Keratinocyte (primary cell): ENCODE results near the gene DUSP22. TPM values are rescaled to one million over a fixed set of nuclear protein-coding genes. Genes with fewer than 3 reads are reported as not detected.

Source experiments
- DNase-seq: peaks from one replicate; pipeline ENCODE4 v3.0.0-alpha.2; 2011; ENCODE audit warnings: low read depth, missing footprints, low spot score
- FAIRE-seq: peaks from 2 replicates; lab custom pipeline; 2011; peaks lifted over from hg19 to GRCh38; lab: Jason Lieb, UNC
- H2AFZ ChIP-seq: 2 replicates; pipeline ENCODE4 v1.6.0; 2012; ENCODE audit warnings: low read length, control low read depth, inconsistent platforms; ENCODE audit not compliant: control insufficient read depth
- H3K27ac ChIP-seq: 2 replicates; pipeline ENCODE4 v1.5.1; 2011; ENCODE audit warnings: low read length; ENCODE audit not compliant: control insufficient read depth, insufficient read depth
- H3K27me3 ChIP-seq: 3 replicates; pipeline ENCODE4 v1.6.0; 2011; ENCODE audit warnings: low read length; ENCODE audit not compliant: control insufficient read depth, insufficient read depth; ENCODE audit errors: extremely low read depth
- H3K36me3 ChIP-seq, 2 experiments: 2 replicates in 1 of 2; 3 replicates in 1 of 2; pipeline ENCODE4 v1.5.1; 2011; ENCODE audit warnings: low read length in 2 of 2, mild to moderate bottlenecking in 1 of 2; ENCODE audit not compliant: control insufficient read depth in 2 of 2, insufficient read depth in 2 of 2; ENCODE audit errors: extremely low read depth in 1 of 2
- H3K4me1 ChIP-seq: 3 replicates; pipeline ENCODE4 v1.5.1; 2011; ENCODE audit warnings: low read length; ENCODE audit not compliant: control insufficient read depth, insufficient read depth; ENCODE audit errors: extremely low read depth
- H3K4me2 ChIP-seq: 3 replicates; pipeline ENCODE4 v1.6.0; 2011; ENCODE audit warnings: low read depth, low read length; ENCODE audit not compliant: control insufficient read depth, insufficient read depth; ENCODE audit errors: extremely low read depth
- H3K4me3 ChIP-seq, 3 experiments: fragments of 200-600 bp in 1 of 3; sonication (generic) in 1 of 3; 2 replicates in 2 of 3; 3 replicates in 1 of 3; pipeline ENCODE4 v1.5.1; 2011 to 2016; ENCODE audit warnings: low read length in 3 of 3, mild to moderate bottlenecking in 3 of 3, control low read depth in 2 of 3, inconsistent platforms in 1 of 3, low read depth in 1 of 3, mixed read lengths in 1 of 3, mixed run types in 1 of 3, moderate library complexity in 1 of 3; ENCODE audit not compliant: control insufficient read depth in 2 of 3, insufficient read depth in 2 of 3; ENCODE audit errors: extremely low read depth in 1 of 3
- H3K79me2 ChIP-seq: 2 replicates; pipeline ENCODE4 v1.6.0; 2012; ENCODE audit warnings: low read length; ENCODE audit not compliant: control insufficient read depth, insufficient read depth
- H3K9ac ChIP-seq: 3 replicates; pipeline ENCODE4 v1.6.0; 2011; ENCODE audit warnings: low read length; ENCODE audit not compliant: control insufficient read depth, insufficient read depth; ENCODE audit errors: extremely low read depth
- H3K9me1 ChIP-seq: 3 replicates; pipeline ENCODE4 v1.6.0; 2011; ENCODE audit warnings: low read length; ENCODE audit not compliant: control insufficient read depth, insufficient read depth; ENCODE audit errors: extremely low read depth
- H3K9me3 ChIP-seq: 2 replicates; pipeline ENCODE4 v1.5.1; 2012; ENCODE audit warnings: low read depth, low read length; ENCODE audit not compliant: control insufficient read depth
- H4K20me1 ChIP-seq: 3 replicates; pipeline ENCODE4 v1.6.0; 2011; ENCODE audit warnings: low read length; ENCODE audit not compliant: control insufficient read depth, insufficient read depth; ENCODE audit errors: extremely low read depth
- EZH2 ChIP-seq: IDR thresholded peaks from one replicate; pipeline ENCODE4 v1.6.1; 2012; ENCODE audit warnings: inconsistent platforms, mild to moderate bottlenecking, low read length, moderate library complexity
- dilution Hi-C: fragments of 300-500 bp; cut with MboI; formaldehyde crosslinking; loops from one replicate; pipeline ENCODE4 v1.7.0; 2020; ENCODE audit warnings: low sequenced_read_pairs; ENCODE audit not compliant: extremely low pct_ligation_motif_present
- polyA plus RNA-seq, 5 experiments: library from polyadenylated mRNA; depleted of rRNA in 3 of 5; stranded (reverse) in 3 of 5; stranded (forward) in 1 of 5; unstranded in 1 of 5; fragments of >200 nt; gene quantifications; 1 replicate in 1 of 5; 2 replicates in 3 of 5; 3 replicates in 1 of 5; pipeline versions ENCODE4 v1.2.1 to v1.2.3, GENCODE V29; 2011 to 2012; ENCODE audit warnings: missing spikeins in 2 of 5, low read depth in 1 of 5, low replicate concordance in 1 of 5
- TF ChIP-seq, protein P1 (sequence below), 3 experiments: IDR thresholded peaks in 1 of 3; conservative IDR thresholded peaks in 1 of 3; optimal IDR thresholded peaks in 1 of 3; 2 replicates in 2 of 3; 3 replicates in 1 of 3; pipeline versions ENCODE3 to v1.5.1; 2011; ENCODE audit warnings: low read length in 3 of 3, mild to moderate bottlenecking in 3 of 3, moderate library complexity in 2 of 3, control low read depth in 1 of 3, inconsistent platforms in 1 of 3; ENCODE audit not compliant: insufficient read depth in 2 of 3; ENCODE audit errors: extremely low read depth in 1 of 3

DUSP22 gene
- polyA plus RNA-seq, 1 donor (not counting 4 experiments of a cell fraction or from before 2014, with no cell fraction given), result 17.3 TPM

DNA sequence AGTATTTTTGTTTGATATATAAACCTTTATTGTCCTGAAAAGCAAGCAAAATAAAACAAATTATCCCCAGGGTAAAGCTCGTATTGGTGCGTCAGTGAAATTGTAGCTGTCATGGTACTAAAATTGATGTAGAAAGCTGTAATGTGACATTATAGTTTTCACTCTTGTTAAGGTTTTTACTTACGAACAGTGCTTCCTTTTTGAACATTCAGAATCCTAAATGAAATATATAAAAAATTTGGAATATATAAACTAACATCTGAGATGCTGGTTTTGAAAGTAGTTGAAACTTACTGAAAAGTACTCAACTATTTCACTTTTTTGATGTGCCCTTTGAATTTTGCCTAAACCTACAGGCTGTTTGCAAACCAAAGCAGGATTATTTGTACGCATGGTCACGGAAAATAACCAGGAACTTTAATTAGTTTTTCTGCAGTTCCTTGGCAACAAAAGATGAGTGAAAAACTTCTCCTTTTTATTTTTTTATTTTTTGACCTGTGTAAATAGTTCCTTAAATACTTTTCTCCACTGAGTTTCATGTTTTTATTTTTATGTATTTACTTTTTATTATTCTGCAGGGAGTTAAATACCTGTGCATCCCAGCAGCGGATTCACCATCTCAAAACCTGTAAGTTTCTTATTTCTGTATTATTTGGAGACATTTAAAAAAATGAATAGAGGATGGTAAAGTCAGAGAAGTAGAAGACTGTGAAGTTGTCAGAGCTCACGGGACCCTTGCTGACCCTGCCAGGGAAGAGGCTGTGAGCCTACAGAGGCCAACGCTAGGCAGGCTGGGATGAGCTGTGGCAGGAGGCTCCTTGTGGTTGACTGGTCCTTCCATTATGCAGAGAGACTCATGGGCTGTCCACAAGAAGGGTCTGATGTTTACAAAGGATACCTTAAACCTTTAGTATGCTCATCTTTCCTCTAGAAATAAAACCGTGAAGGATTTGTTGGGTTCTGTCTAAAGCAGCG lies 42.5 kb downstream of the DUSP22 start:
- Histone ChIP-seq H3K9me1 (no peaks in the 10 kb centered on the region), H3K9me3 (no peaks in the 10 kb centered on the region), H2AFZ (no peak overlapping the region), H3K79me2 (no peaks in the 10 kb centered on the region), H3K4me1 (no peaks in the 10 kb centered on the region), H3K36me3 (peaks cover 0 to 4% of the 10 kb centered on the region in 2 experiments), H3K4me3 (no peak overlapping the region), H3K9ac (no peak overlapping the region), H3K27me3 (no peaks in the 10 kb centered on the region), H4K20me1 (no peaks in the 10 kb centered on the region), H3K4me2 (no peak overlapping the region), H3K27ac (no peak overlapping the region)
- TF ChIP-seq EZH2, result no peak
- TF ChIP-seq, protein P1, sequence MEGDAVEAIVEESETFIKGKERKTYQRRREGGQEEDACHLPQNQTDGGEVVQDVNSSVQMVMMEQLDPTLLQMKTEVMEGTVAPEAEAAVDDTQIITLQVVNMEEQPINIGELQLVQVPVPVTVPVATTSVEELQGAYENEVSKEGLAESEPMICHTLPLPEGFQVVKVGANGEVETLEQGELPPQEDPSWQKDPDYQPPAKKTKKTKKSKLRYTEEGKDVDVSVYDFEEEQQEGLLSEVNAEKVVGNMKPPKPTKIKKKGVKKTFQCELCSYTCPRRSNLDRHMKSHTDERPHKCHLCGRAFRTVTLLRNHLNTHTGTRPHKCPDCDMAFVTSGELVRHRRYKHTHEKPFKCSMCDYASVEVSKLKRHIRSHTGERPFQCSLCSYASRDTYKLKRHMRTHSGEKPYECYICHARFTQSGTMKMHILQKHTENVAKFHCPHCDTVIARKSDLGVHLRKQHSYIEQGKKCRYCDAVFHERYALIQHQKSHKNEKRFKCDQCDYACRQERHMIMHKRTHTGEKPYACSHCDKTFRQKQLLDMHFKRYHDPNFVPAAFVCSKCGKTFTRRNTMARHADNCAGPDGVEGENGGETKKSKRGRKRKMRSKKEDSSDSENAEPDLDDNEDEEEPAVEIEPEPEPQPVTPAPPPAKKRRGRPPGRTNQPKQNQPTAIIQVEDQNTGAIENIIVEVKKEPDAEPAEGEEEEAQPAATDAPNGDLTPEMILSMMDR (optimal IDR thresholded peaks at IDR 0.05 in 1 of 3, IDR thresholded peaks at IDR 0.05 in 1 of 3, conservative IDR thresholded peaks at IDR 0.05 in 1 of 3; ENCODE audit: extremely low read depth in 1 of 3, insufficient read depth in 2 of 3, low read length in 3 of 3), result no peak
- dilution Hi-C loops, result no loop called here
- no peak for DNase-seq
- FAIRE-seq, result no peak

DNA sequence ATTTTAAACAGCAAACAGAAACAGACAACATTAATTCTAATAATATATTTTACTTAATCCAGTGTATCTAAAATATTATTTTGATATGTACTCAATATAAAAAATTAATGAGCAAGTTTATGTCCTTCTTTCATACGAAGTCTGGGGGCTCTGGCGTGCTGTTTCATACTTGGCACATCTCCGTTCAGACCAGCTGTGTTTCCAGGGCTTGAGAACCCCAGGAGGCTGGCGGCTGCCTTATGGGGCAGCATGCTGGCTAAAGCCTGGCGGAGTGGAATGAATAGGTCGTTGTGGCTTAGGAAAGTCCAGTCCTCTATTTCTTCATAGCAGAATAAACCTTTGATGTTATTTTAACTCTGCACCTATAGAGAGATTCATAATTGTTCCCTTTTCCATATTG lies 43.3 kb downstream of the DUSP22 start:
- dilution Hi-C loops, result no loop called here
- H3K27me3 ChIP-seq, result no peaks in the 10 kb centered on the region
- peaks cover 0 to 2% of the 10 kb centered on the region in 2 experiments for H3K36me3 ChIP-seq
- H3K9ac ChIP-seq, result no peak overlapping the region
- H3K4me3 ChIP-seq, result no peak overlapping the region
- H2AFZ ChIP-seq, result no peak overlapping the region
- DNase-seq (no peak), FAIRE-seq (no peak)
- no peaks in the 10 kb centered on the region for H3K79me2 ChIP-seq
- H3K4me2 ChIP-seq, result no peak overlapping the region
- H4K20me1 ChIP-seq, result no peaks in the 10 kb centered on the region
- no peaks in the 10 kb centered on the region for H3K4me1 ChIP-seq
- no peaks in the 10 kb centered on the region for H3K9me3 ChIP-seq
- H3K9me1 ChIP-seq, result no peaks in the 10 kb centered on the region
- TF ChIP-seq, protein P1 (optimal IDR thresholded peaks at IDR 0.05 in 1 of 3, IDR thresholded peaks at IDR 0.05 in 1 of 3, conservative IDR thresholded peaks at IDR 0.05 in 1 of 3; ENCODE audit: extremely low read depth in 1 of 3, insufficient read depth in 2 of 3, low read length in 3 of 3), result no peak
- no peak for TF ChIP-seq EZH2
- H3K27ac ChIP-seq, result no peak overlapping the region
